ENCODE measurements around the gene RAPSN. TPM values are rescaled to one million over a fixed set of nuclear protein-coding genes. Genes with fewer than 3 reads are reported as not detected.

The RAPSN gene
- polyA plus RNA-seq, 3 donors, result 1.2 TPM; not detected in 2

GRCh38 chr11:47467357-47467756 lies 18.4 kb upstream of the RAPSN start:
- intact Hi-C loops (cut with micrococcal nuclease), result no loop called here
- Mint-ChIP-seq H3K36me3 (peaks cover 66 to 87% of the 10 kb centered on the region in 2 donors), H3K4me1 (no peaks in the 10 kb centered on the region), H3K27ac (peak overlapping the region in 4 of 7 donors; percentile 66 to 78 (median 68)), H3K9me3 (no peaks in the 10 kb centered on the region), H3K4me3 (no peak overlapping the region), H3K27me3 (ENCODE audit: low read depth in 3 of 3) (peaks cover 0 to 1% (median 0%) of the 10 kb centered on the region in 3 donors)
- Histone ChIP-seq H3K4me2 (replicated peaks; ENCODE audit: extremely low read depth, low read length, poor library complexity, severe bottlenecking) (no peak overlapping the region), H3K4me3 (replicated peaks in 1 of 3; ENCODE audit: low read depth in 2 of 3, low read length in 3 of 3) (no peak overlapping the region), H3K9me3 (replicated peaks in 1 of 2; ENCODE audit: control insufficient read depth in 1 of 2, insufficient read depth in 1 of 2, low read length in 2 of 2) (no peaks in the 10 kb centered on the region), H3K79me2 (ENCODE audit: insufficient read depth, low read length) (peaks cover 45% of the 10 kb centered on the region), H3K9ac (ENCODE audit: insufficient read depth, low read length, poor library complexity, severe bottlenecking) (no peak overlapping the region), H4K20me1 (ENCODE audit: insufficient read depth, low read length) (peaks cover 98% of the 10 kb centered on the region), H2AFZ (ENCODE audit: insufficient read depth, low read depth, low read length, poor library complexity, severe bottlenecking) (no peak overlapping the region), H3K36me3 (replicated peaks in 1 of 2; ENCODE audit: control insufficient read depth in 1 of 2, insufficient read depth in 2 of 2, low read length in 2 of 2) (peaks cover 75 to 92% of the 10 kb centered on the region in 2 donors), H3K4me1 (ENCODE audit: control insufficient read depth in 1 of 2, insufficient read depth in 2 of 2, low read length in 2 of 2) (no peaks in the 10 kb centered on the region), H3K27me3 (ENCODE audit: control insufficient read depth in 2 of 2, insufficient read depth in 2 of 2, low read length in 2 of 2) (no peaks in the 10 kb centered on the region), H3K27ac (ENCODE audit: low read depth in 1 of 2, low read length in 2 of 2) (peak overlapping the region in 1 of 2 donors; percentile 21)
- WGBS (ENCODE audit: insufficient coverage), result 100% methylated on average over 1 of the region's 7 CpGs
- no peak for DNase-seq
- no peak for TF ChIP-seq CTCF (IDR thresholded peaks at IDR 0.05)

GRCh38 chr11:47466701-47467250 lies 17.8 kb upstream of the RAPSN start:
- no peaks in the 10 kb centered on the region for H3K27me3 ChIP-seq (ENCODE audit: control insufficient read depth in 2 of 2, insufficient read depth in 2 of 2, low read length in 2 of 2)
- H3K9me3 ChIP-seq (replicated peaks in 1 of 2; ENCODE audit: control insufficient read depth in 1 of 2, insufficient read depth in 1 of 2, low read length in 2 of 2), result no peaks in the 10 kb centered on the region
- peaks cover 98% of the 10 kb centered on the region for H4K20me1 ChIP-seq (ENCODE audit: insufficient read depth, low read length)
- H2AFZ ChIP-seq (ENCODE audit: insufficient read depth, low read depth, low read length, poor library complexity, severe bottlenecking), result no peak overlapping the region
- Mint-ChIP-seq H3K27me3 (ENCODE audit: low read depth in 3 of 3) (peaks cover 0 to 1% (median 0%) of the 10 kb centered on the region in 3 donors), H3K9me3 (no peaks in the 10 kb centered on the region), H3K4me1 (no peaks in the 10 kb centered on the region), H3K36me3 (peaks cover 62 to 86% of the 10 kb centered on the region in 2 donors), H3K27ac (peak overlapping the region in 5 of 7 donors; percentile 50 to 78 (median 68)), H3K4me3 (no peak overlapping the region)
- H3K4me1 ChIP-seq (ENCODE audit: control insufficient read depth in 1 of 2, insufficient read depth in 2 of 2, low read length in 2 of 2), result no peaks in the 10 kb centered on the region
- H3K4me2 ChIP-seq (replicated peaks; ENCODE audit: extremely low read depth, low read length, poor library complexity, severe bottlenecking), result no peak overlapping the region
- H3K4me3 ChIP-seq (replicated peaks in 1 of 3; ENCODE audit: low read depth in 2 of 3, low read length in 3 of 3), result no peak overlapping the region
- peaks cover 73 to 92% of the 10 kb centered on the region in 2 donors for H3K36me3 ChIP-seq (replicated peaks in 1 of 2; ENCODE audit: control insufficient read depth in 1 of 2, insufficient read depth in 2 of 2, low read length in 2 of 2)
- DNase-seq, result no peak
- H3K27ac ChIP-seq (ENCODE audit: low read depth in 1 of 2, low read length in 2 of 2), result peak overlapping the region in 1 of 2 donors; percentile 21
- intact Hi-C loops (cut with micrococcal nuclease), result no loop called here
- 100% methylated on average over 3 of the region's 4 CpGs for WGBS (ENCODE audit: insufficient coverage)
- H3K79me2 ChIP-seq (ENCODE audit: insufficient read depth, low read length), result peaks cover 45% of the 10 kb centered on the region
- TF ChIP-seq CTCF (IDR thresholded peaks at IDR 0.05), result no peak
- no peak overlapping the region for H3K9ac ChIP-seq (ENCODE audit: insufficient read depth, low read length, poor library complexity, severe bottlenecking)
